Omental fat pad (tissue), 4 donors: Measurements from ENCODE around the gene RTP3. TPM values are rescaled to one million over a fixed set of nuclear protein-coding genes. Genes with fewer than 3 reads are reported as not detected.

ENCODE experiments used
- ATAC-seq: fragments of 150-250 bp; one replicate; pipeline ENCODE4 v1.9.1; 2016; ENCODE audit warnings: mild to moderate bottlenecking, moderate library complexity; ENCODE audit not compliant: low FRiP score
- DNase-seq: peaks from one replicate; pipeline ENCODE4 v3.0.0-alpha.2; 2019; ENCODE audit warnings: low spot score
- total RNA-seq, 4 donors: library from RNA; depleted of rRNA; stranded (reverse); fragments of >200 nt; gene quantifications; one replicate each; pipeline ENCODE4 v1.1.0, GENCODE V29; 2016
- TF ChIP-seq, protein P1 (sequence below), 3 donors: fragments of 450-650 bp; IDR thresholded peaks; one replicate each; pipeline ENCODE4 v1.5.1; 2016 to 2017; ENCODE audit warnings: antibody characterized with exemption in 3 of 3, mild to moderate bottlenecking in 3 of 3, moderate library complexity in 2 of 3

The RTP3 gene
- not detected for total RNA-seq

DNA sequence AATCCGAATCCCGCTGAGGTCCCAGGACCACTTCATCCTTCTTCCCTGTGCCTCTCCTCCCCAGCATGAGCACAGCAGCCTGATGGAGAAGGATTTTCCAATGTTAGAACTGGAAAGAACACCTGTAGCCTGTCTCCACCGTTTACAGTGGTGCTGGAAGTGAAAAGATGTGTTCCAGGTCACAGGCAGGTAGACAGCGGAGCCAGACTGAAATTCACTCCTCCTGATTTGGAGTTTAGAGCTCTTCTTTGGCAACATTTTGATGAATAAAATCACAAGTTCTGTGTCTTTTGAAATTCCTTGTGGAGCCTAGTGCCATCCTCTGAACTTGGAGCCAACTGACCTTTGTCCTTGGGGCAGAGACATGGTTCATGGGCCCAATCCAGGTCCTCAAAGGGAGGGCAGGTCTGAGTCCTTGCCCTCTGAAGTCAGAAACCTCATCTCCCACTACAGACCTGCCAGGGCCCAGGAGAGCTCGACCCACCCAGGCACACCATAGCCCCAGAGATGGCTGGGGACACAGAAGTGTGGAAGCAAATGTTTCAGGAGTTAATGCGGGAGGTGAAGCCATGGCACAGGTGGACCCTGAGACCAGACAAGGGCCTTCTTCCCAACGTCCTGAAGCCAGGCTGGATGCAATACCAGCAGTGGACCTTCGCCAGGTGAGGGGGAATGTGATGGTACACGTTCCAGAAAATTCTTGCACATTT lies at the start of gene RTP3:
Gene RTP3 (plus strand): TSS at position 421 of the 710 bp plus-strand sequence. CDS start 87 bp downstream, at position 508.
- ATAC-seq = no peak
- no peak for DNase-seq
- TF ChIP-seq, protein P1, sequence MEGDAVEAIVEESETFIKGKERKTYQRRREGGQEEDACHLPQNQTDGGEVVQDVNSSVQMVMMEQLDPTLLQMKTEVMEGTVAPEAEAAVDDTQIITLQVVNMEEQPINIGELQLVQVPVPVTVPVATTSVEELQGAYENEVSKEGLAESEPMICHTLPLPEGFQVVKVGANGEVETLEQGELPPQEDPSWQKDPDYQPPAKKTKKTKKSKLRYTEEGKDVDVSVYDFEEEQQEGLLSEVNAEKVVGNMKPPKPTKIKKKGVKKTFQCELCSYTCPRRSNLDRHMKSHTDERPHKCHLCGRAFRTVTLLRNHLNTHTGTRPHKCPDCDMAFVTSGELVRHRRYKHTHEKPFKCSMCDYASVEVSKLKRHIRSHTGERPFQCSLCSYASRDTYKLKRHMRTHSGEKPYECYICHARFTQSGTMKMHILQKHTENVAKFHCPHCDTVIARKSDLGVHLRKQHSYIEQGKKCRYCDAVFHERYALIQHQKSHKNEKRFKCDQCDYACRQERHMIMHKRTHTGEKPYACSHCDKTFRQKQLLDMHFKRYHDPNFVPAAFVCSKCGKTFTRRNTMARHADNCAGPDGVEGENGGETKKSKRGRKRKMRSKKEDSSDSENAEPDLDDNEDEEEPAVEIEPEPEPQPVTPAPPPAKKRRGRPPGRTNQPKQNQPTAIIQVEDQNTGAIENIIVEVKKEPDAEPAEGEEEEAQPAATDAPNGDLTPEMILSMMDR (IDR thresholded peaks at IDR 0.05) = no peak

DNA sequence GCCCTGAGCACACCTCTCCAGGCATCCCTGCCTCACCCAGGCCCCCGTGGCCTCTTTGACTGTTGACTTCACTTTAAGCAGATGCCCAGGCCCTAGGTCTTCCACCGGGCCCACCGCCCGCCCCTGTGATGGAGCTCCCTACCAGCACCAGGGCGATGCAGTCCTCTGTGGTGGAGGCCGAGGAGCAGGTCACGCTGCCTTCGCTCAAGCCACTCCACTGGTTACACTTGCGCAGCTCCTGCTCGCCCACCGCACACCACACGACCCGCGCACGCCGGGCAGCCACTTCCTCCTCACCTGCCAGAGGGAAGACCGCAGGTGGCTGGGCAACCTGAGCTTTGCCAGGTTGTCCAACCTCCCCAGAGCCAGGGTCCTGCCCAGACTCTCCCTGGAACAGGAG lies 49.1 kb upstream of the RTP3 start:
- DNase-seq (no peak), ATAC-seq (no peak)

DNA sequence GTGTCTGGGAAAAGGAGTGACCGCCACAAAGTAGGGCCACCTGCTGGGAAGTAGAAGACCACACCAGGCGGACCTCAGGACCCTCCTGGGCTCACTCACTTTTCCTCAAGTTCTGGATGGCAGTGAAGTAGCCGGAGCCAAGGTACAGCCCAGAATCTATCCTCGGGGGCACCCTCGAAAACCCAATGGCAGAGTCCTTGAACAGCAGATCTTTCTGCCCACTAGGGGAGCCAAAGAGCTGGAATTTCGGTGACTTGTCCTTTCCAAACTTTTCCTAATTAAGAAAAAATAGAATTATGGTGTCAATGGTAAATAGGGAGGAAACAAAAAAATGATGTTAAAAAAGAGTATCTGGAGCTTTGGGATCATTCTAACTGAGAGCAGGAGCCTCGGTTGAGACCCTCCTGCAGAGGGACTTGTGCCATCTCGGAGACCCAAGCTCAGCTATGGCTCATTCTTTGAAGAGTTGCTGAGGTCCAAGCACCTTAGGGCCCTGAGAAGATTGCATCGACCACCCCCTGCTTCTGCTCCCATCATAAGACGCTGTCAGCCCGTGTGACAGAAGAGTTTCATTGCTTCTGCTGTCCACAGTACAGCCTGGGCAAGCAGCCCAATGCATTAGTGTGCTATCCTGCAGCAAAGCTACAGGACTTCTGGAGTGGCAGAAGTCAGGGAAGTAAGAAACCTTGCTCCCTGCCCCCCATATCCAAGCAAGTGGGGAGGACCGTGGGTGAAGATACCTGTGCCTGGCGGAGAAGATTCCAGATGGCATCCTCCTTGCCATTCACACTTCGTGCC lies 47.8 kb upstream of the RTP3 start:
- TF ChIP-seq, protein P1 (IDR thresholded peaks at IDR 0.05) = no peak
- no peak for ATAC-seq
- DNase-seq = no peak

More for the DNA sequence above, 49.1 kb upstream of the RTP3 start:
- TF ChIP-seq, protein P1 (IDR thresholded peaks at IDR 0.05) = no peak

DNA sequence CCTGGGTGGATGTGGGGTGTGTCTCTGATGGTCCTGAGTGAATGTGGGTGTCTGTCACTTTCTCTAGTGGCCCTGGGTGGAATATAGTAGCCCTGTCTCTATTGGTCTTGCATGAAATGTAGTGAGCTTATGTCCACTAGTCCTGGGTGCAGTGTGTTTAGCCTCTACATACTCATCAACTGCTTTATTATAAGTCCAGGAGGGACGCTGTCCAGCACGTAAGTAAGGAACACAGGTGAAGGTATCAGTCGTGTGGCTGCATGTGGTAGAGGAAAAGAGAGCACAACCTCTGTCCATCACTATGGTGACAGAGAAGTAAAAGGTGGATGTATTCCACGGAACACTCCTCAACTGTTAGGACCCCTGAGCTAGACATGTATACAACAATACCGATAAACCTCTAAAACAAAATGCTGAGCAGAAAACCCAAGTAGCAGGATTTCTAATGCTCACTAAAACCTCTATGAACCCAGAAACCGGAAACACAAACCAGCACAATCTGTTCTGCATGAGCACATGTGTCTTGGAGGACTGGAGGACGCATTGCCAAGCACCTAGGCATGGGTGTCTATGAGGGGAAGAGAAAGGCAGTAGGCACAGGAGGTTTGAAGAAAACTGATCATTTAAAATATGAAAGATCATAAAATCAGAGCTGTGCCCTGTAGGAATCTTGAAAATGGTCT lies 44.1 kb upstream of the RTP3 start:
- TF ChIP-seq, protein P1 (IDR thresholded peaks at IDR 0.05) = no peak
- DNase-seq (no peak), ATAC-seq (no peak)

DNA sequence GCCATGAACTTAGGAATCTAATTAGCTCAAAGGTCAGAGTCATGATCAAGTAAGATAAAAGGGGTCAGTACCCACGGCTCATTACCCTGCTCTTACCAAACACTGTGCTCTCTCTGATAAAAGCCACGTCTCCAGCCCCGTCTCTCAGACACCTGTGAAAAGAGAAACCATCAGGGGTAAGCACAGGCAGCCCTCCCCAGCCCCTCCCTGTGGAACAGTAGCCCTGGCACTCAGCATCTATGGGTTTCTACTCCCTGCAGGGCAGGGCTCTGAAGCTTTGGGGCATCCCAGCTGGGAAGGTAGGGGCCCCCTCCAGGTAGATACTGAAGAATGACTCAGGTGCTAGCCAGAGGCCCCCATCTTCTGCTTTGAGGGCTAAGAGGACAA lies 43.6 kb upstream of the RTP3 start:
- DNase-seq (no peak), ATAC-seq (no peak)
- TF ChIP-seq, protein P1 (IDR thresholded peaks at IDR 0.05) = no peak

DNA sequence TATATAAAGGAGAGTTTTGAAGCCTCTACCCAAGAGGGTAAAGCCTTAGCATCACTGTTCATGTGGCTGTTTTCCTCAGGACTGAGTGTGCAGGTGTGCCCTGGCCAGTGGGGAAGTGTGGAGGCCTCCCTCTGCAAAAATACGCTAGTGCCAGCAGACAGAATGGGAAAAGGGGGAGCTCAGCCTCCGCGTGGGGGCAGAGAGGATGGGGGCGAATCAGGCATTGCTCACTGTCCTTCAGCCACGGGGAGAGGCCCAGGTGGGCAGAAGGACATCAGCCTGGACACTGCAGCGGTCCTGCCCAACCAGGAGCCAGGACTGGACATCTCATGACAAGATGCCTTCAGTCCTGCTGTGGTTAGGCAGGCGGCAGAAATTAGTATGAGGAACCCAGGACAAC lies 43.2 kb upstream of the RTP3 start:
- no peak for DNase-seq
- ATAC-seq = no peak
- TF ChIP-seq, protein P1 (IDR thresholded peaks at IDR 0.05) = no peak
